Right kidney (tissue), 1 donor: ENCODE data around the gene OTOG.

Source experiments
- DNase-seq: peaks from one replicate; pipeline ENCODE4 v3.0.0-alpha.2; 2016

Gene OTOG

DNA sequence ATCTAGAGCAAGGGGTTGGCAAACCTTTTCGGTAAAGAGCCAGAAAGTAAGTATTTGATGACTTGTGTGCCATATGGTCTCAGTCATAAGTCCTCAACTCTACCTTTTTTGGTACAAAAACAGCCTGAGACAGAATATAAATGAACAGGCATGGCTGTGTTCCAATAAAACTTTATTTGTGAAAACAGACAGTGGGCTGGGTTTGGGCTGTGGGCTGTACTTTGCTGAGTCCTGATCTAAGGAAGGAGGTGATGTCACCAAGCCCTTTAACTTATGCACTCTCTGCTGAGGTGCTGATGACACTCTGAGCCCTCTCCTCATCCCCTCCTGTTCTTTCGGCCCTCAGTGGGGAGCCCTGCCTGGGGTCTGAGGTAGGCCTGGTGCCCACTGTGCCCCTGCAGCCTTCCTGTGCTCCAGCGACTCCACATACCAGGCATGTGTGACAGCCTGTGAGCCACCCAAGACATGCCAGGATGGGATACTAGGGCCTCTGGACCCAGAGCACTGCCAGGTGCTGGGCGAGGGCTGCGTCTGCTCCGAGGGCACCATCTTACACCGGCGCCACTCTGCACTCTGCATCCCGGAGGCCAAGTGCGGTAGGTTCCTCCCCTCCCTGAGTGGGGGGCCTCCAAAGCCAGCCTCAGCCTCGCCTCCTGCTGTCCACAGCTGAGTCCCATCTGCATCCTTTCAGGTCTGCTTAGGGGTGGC is 86.4 kb downstream of the OTOG start:
- no peak for DNase-seq

DNA sequence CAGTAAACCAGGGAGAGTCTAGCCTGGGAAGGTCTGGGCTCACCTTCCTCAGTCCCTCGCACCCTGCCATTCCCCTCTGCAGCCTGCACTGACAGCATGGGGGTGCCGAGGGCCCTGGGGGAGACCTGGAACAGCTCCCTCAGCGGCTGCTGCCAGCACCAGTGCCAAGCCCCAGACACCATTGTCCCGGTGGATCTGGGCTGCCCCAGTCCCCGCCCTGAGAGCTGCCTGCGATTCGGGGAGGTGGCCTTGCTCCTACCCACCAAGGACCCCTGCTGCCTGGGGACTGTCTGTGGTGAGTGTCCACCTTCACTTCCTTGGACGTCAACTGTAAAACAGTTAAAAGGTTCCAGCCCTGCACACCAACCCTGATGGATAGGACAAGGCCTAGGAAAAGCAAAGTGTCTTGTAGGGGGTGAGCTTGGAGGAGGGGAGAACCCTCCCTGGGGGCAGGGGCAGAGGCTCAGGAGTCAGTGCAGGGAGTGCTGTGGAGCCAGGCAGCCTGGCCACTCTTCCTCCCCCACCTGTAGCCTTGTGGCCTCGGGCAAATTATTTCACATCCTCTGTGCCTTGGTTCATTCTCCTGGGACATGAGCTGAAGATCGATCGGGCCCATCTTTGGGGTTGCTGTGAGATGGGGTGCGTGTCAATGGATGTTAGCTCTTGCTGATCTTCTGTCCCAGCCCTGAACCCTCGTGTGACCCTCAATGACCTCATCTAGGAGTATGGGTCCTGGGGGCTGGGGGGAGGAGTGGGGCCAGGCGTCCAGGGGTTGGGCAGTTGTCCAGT is 87.1 kb downstream of the OTOG start:
- no peak for DNase-seq

DNA sequence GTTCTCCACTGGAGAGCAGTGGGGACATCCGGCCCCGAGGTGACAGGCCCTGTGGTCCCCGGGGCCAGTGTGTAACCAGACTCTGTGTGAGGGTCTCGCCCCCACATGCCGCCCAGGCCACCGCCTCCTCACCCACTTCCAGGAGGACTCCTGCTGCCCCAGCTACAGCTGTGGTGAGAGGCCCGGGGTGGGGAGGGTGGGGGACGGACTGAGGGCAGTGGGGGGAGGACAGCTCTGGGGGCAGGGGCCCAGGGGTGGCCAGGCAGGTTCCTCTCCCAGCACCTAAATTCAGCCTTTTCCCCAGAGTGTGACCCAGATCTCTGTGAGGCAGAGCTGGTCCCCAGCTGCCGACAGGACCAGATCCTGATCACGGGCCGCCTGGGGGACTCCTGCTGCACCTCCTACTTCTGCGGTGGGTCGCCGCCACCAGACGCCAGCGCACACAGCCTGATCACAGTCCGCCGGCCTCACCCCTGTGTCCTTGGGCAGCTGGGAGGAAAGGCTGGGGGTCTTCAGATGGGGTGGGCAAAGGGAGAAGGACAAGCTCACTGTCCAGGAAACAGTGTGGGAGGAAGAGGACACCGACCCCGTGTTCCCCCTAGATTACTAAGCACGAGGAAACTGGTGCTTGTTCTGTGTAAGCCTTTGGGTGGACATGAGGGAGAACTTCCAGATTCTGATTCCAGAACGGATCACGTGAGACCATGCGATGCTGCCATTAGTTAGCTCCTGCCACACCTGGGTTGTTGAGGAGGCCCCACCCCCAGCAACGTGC is 87.9 kb downstream of the OTOG start:
- no peak for DNase-seq

DNA sequence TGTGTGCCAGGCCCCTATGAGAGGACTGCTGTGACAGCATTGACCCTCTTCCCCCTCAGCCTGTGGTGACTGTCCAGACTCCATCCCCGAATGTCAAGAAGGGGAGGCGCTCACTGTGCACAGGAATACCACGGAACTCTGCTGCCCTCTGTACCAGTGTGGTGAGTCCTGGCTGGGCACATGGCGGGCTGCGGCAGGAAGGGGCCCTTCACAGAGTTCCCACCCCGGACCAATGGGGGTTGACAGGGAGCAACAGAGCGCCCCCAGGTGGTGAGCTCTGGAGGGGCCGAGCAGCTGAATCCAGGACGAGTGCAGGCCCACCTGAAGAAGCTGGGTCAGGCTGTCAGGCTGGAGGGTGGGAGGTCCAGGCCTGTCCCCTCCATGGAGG is 88.5 kb downstream of the OTOG start:
- no peak for DNase-seq

DNA sequence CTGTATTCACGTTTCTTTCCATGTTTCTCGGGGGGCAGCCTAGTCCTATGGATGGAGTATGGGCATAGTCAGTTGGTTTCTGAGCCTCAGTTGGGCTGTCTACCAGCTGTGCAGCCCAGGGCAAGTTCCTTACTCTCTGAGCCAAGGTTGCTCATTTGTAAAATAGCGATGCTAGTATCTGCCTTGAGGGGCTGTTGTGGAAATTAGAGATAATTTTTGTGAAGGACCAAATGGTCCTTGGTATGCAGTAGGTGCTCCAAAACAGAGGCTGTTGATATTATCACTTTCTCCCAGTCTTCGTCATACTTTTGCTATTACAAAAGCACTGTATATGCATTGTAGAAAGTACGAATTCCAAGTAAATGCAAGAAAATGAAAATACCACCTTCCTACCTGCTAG is 89.7 kb downstream of the OTOG start:
- DNase-seq: no peak

DNA sequence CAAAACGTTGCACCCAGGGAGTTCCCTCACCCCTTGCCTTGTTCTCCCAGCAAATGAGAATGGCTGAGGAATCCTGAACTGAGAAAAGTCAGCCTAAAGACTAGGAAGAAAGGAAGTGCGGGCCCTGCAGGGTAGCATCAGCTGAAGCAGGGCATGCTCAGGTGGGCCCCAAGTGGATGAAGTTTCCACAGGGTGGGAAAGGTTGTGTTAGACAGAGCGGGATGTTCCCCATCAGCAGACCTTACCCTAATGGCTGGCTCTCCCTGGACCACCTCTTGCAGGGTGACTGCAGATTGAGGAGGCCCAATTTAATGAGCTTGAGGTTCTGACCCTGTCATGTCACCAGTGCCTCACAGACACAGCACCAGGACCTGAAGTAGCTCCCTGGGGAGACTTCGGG is 90.8 kb downstream of the OTOG start:
- no peak for DNase-seq

DNA sequence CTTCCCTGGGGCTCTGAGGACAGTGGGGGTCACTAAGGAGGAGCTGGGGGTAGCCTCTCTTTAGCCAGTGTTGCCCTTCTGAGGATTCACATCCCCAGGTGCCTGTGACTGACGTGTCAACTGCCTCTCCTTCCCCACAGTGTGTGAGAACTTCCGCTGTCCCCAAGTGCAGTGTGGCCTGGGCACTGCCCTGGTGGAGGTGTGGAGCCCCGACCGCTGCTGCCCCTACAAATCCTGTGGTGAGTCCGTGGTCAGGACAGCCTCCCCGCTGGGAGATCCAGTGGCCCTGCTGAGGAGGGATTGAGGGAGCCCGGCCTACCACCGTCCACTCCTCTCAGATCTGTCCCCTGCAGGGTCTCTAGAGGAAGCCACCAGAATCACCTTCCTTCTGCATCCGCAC is 91.3 kb downstream of the OTOG start:
- no peak for DNase-seq

DNA sequence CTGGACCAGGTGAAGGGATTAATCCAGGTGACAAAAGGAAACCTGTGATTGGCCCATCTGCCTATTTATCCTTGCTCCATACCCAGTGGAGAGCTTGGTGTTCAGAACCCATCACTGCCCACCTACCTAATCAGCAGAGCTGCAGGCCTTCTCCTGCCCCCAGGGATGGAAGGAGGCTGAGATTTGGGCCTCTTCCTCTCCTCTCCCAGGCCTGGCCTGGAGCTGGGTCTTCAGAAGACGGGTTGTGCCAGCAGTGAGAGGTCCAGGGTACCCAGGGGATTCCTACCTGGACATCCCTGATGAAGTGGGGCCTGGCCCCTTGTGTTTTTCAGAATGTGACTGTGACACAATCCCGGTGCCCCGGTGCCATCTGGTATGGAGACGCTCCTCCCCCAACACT is 92.0 kb downstream of the OTOG start:
- DNase-seq: no peak

DNA sequence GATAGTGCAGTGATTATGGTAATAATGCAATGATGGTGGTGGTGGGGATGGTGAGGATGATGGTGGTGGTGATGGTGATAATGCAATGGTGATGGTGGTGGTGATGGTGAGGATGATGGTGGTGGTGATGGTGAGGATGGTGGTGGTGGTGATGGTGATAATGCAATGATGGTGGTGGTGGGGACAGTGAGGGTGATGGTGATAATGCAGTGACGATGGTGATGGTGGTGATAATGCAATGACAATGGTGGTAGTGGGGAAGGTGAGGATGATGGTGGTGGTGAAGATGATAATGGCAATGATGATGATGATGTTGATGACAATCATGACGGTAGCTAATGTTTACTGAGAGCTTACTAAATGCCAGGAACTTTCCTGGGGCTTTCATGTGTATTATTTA is 92.7 kb downstream of the OTOG start:
- DNase-seq: no peak

DNA sequence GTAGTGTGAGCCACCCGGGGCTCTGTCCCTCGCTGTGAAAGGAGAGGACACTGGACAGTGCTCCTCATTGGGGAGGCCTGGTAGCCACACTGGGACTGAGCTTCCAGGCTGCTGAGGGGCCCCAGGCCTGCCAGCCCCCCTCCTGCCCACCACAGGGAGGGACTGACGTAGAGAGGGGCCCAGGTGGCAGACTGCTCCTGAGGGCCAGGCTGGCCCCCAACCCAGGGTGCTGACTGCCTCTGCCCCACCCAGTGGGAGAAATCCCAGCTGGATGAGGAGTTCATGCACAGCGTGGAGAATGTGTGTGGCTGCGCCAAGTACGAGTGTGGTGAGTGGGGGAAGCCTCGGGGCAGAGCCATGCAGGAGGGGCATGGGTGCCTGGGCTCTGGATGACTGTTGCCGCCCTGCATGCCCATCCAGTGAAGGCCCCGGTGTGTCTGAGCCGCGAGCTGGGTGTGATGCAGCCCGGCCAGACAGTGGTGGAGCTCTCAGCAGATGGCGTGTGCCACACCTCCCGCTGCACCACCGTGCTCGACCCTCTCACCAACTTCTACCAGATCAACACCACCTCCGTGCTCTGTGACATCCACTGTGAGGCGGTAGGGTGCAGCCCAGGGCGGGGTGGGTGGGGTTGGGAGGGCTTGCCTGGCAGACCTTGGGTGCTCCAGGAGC is 93.6 kb downstream of the OTOG start:
- no peak for DNase-seq

DNA sequence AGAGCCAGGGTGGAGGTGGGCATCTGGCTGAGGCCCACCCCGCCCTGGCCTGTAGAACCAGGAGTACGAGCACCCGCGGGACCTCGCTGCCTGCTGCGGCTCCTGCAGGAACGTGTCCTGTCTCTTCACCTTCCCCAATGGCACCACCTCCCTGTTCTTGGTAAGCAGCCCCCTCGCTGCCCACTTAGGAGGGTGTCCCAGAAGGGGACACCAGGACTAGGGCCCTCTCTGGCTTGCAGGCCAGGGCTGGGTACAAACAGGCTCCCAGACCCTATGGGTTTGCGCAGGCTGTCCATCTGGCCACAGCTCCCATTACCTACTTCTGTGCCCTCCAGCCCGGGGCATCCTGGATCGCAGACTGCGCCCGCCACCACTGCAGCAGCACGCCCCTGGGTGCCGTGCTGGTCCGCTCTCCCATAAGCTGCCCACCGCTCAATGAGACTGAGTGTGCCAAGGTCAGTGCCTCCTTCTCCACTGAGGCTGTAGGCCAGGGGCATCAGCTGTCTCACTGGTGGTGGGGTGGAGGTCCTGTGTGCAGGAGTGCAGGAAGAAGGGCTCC is 94.8 kb downstream of the OTOG start:
- no peak for DNase-seq

DNA sequence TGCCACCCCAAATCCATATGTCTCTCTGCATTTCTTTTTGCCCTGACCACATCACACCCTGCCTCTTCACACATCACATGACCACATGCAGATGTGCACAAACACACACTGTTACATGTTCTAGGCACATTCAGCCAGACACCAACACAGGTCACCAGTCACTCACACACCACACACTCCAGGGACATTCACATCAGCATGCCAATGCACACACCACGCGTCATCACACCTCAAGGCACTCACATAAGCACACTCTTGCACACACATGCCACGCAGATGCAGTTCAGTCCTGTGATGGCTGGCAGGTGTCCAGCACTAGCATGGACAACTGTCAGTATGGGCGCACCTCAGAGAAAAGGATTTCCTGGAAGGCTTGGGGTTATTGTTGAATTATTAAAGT is 95.3 kb downstream of the OTOG start:
- no peak for DNase-seq

DNA sequence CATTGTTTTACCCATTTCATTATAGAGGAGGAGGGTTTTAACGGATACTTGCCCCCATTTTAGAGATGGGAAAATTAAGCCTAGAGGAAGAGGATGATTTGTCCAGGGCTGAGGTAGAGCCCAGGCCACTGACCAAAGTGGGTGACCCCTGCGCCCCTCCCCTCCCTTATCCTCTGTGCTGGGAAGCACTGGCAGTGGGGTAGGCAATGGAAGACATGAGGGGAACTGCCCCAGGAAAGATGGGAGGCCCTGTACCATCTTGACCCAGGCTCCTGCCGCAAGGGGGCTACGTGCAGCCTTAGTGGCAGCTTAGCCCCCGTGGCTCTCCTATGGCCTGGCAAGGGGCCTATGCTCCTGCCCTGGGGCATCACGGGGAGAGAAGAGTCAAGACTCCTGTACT is 95.9 kb downstream of the OTOG start:
- DNase-seq: no peak

DNA sequence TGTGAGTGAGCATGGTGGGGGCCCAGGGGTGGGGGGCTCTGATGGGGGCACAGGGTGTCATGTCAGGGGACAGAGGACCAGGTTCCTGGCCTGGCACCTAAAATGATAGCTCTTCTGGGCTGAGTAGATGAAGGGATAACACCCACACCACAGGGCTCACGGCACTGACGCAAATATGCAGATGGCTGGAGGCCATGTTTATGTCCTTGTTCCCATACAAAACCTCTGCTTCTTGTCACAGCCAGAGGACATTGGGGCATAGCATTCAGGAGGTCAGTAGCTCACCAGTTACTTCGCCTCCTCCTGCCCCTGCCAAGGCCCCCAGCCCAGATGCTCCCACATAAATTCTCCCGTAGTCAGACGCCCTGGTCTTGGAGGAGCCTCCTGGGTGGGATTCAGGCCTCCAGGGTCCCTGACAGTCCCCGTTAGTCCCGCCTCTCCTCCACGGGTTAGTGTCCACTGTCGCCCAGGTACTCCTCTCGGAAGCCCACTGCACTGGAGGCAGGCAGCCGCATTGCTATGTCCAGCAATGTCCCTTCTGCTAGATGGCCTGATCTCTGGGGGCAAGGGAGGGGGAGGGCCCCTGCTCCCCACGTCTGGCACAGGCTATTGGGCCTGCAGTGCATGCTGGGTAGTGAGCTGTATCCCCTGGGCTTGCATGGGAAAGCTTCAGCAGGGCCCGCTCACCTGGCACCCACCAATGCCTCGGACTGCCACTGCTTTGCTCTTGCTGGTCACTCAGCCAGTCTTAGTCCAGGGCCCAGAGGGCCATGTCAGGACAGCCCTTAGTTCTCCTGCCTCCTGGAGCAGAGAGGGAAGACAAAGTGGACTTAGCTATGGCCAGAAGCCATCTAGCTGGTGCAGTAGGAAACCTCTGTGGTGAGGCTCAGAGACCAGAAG is 96.7 kb downstream of the OTOG start:
- no peak for DNase-seq

DNA sequence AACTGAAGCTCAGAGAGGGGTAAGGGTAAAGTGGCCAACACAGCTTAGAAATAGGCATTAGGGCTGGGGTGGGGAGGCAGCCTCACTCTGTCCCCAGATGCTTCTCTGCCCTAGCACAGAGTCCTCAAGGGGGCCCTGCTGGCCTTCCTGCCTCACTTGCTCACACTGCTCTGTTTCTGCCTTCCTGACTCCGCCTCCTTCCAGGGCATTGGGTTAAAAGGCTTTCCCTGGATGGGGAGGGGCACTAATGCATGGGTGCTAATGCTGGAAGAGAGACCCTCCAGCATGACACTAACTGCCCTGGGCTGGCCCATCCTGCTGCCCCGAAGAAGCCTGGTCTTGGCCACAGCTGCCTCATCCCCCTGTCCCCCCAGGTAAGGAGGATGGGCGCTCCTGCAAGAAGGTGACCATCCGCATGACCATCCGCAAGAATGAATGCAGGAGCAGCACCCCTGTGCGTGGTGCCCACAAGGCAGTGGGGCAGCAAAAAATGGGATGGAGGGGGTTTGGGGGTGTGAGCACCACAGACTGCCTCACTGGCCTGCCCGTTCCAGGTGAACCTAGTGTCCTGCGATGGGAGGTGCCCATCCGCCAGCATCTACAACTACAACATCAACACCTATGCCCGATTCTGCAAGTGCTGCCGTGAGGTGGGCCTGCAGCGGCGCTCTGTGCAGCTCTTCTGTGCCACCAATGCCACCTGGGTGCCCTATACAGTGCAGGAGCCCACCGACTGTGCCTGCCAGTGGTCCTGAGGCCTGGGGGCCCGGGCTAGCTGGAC is 98.3 kb downstream of the OTOG start:
- no peak for DNase-seq

DNA sequence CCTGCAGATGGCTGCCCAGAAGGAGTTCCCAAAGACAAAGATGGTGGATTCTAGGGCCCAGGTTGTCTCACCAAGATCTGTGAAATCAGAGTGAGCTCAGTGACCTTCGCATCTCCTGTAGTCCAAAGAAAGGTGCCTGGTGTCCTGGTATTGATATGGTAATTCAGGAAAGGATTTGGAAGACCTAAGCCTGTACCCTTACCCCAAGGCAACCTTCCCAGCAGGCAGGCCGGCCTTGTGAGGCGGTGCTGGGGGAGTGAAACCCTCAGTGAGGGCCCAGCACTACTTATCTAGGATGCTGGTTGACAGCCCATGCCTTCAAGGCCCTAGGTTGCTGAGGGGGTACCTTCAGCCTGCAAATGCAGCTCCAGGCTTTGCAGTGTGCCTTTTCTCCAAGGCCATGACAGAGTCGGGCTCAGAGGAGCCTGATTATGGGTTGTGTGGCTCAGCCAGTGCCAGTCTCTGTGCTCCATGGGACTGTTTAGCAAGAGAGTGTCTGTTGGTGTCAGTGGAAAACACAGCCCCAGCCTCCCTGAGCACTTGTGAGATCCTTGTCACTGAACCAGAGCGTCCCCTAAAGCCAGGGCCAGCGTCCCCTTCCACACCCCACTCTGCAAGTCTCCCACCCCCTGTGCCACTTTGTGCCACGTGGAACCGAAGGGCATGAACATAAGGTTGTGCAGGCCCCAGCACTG is 99.5 kb downstream of the OTOG start:
- DNase-seq: no peak

DNA sequence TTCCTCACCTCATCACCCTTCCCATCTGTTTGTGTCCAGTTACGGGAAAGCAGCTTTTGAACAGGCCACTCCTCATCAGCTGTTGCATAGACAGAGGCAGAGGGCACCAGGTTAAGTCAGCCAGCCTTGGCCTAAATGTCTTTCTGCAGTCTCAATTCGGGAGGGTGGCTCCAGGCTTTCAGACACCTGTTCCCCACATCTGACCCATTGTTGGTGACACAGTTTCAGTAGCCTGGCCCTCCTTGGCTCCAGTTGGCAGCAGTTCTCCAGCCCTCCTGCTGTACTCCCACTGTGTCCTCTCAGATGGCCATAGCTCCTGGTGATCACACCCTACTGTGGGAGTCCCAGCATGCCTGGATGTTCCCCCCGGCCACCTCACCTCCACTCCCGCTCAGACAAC is 101.5 kb downstream of the OTOG start:
- DNase-seq: no peak

DNA sequence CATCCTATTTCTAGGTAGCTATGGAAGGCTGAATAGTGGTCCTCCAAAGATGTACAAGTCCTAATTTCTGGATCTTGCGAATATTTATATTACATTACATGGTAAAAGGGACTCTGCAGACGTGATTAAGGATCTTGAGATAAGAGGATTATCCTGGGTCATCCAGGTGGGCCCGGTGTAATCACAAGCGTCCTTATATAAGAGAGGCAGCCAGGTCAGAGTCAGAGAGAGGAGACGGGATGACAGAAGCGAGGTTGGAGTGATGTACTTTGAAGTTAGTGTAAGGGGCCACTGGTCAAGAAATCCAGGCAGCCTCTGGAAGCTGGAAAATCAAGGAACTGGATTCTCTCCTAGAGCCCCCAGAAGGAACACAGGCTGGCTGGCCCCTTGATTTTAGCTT is 102.2 kb downstream of the OTOG start:
- DNase-seq: no peak

DNA sequence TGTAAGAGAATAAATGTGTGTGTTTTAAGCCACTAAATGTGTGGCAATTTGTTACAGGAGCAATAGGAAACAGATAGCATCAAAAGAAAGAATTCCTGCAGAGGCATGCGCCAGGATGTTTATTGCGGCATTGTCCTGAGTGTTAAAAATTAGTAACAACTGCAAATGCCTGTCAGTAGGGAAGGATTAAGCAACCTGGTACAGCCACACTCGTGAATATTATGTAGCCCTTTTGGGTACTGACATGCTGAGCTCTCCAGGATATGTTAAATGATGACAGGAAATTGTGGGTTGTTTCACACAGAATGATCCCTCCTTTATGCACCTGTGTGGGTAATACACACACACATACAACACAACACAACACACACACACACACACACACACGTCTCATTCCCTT is 102.6 kb downstream of the OTOG start:
- no peak for DNase-seq
